ENCODE results near the gene DSCAML1. TPM values are rescaled to one million over a fixed set of nuclear protein-coding genes. Genes with fewer than 3 reads are reported as not detected.
A peak's percentile ranks its signal among the peaks of the same experiment; 100 is the strongest.

DSCAML1 gene, protein sequence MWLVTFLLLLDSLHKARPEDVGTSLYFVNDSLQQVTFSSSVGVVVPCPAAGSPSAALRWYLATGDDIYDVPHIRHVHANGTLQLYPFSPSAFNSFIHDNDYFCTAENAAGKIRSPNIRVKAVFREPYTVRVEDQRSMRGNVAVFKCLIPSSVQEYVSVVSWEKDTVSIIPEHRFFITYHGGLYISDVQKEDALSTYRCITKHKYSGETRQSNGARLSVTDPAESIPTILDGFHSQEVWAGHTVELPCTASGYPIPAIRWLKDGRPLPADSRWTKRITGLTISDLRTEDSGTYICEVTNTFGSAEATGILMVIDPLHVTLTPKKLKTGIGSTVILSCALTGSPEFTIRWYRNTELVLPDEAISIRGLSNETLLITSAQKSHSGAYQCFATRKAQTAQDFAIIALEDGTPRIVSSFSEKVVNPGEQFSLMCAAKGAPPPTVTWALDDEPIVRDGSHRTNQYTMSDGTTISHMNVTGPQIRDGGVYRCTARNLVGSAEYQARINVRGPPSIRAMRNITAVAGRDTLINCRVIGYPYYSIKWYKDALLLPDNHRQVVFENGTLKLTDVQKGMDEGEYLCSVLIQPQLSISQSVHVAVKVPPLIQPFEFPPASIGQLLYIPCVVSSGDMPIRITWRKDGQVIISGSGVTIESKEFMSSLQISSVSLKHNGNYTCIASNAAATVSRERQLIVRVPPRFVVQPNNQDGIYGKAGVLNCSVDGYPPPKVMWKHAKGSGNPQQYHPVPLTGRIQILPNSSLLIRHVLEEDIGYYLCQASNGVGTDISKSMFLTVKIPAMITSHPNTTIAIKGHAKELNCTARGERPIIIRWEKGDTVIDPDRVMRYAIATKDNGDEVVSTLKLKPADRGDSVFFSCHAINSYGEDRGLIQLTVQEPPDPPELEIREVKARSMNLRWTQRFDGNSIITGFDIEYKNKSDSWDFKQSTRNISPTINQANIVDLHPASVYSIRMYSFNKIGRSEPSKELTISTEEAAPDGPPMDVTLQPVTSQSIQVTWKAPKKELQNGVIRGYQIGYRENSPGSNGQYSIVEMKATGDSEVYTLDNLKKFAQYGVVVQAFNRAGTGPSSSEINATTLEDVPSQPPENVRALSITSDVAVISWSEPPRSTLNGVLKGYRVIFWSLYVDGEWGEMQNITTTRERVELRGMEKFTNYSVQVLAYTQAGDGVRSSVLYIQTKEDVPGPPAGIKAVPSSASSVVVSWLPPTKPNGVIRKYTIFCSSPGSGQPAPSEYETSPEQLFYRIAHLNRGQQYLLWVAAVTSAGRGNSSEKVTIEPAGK (N-terminal part only)
- 1 to 10 TPM; 2.9 to 5.8 (median 3.3) TPM for total RNA-seq

DNA sequence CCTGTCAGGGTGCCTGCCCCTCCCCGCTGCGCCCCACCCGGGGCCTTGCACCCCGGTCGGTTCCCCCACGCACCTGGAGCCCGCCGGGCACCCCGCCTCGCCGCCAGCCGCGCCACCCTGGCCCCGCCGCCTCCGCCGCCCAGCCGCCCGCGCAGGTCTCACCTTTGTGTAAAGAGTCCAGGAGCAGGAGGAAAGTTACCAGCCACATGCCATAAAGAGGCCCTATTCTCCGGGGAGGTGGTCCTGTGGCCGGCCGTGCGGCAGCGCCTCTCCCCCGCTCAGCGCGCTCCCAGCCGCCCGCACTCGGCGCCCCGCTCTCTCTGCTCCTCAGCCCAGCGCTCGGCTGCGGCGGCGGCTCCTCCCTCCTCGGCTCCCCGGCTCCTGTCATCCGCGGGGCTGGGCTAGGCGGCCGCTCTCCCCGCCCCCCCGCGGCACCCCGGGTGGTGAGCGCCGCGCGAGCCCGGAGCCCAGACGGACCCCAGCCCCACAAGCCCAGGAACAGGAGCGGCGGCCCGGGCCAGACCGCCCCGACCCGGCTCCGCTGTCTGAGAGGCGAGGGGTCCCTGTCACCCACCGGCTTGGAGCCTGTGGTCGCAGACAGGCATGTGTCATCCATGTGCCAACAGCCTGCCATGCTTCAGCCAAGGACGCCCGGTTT is at the start of gene DSCAML1:
TSS of gene DSCAML1 (minus strand) at position 345 of the 658 bp plus-strand sequence. CDS start at position 208, 137 bp downstream.
- in situ Hi-C loops (cut with MboI; ENCODE audit: low pct_ligation_motif_present in 1 of 4, low pct_unique_long_range_greater_than_20kb in 1 of 4, low sequenced_read_pairs in 3 of 4) (loop anchor here in 1 of 4 donors (25.0 kb wide), 1 partner anchor 360 kb away; no protein-coding TSS in a partner anchor), intact Hi-C loops (cut with DNase I; ENCODE audit: low total_unique reads) (no loop called here)
- peak within 1 kb of the TSS in 3 of 4 donors; percentile 27 to 50 (median 41) for H3K4me3 ChIP-seq
- H3K36me3 ChIP-seq: no peaks in the 10 kb centered on the region
- peaks cover 9 to 21% (median 16%) of the 10 kb centered on the region in 4 donors for H3K4me1 ChIP-seq
- TF ChIP-seq POLR2A (IDR thresholded peaks at IDR 0.05): no peak
- TF ChIP-seq, protein P1, sequence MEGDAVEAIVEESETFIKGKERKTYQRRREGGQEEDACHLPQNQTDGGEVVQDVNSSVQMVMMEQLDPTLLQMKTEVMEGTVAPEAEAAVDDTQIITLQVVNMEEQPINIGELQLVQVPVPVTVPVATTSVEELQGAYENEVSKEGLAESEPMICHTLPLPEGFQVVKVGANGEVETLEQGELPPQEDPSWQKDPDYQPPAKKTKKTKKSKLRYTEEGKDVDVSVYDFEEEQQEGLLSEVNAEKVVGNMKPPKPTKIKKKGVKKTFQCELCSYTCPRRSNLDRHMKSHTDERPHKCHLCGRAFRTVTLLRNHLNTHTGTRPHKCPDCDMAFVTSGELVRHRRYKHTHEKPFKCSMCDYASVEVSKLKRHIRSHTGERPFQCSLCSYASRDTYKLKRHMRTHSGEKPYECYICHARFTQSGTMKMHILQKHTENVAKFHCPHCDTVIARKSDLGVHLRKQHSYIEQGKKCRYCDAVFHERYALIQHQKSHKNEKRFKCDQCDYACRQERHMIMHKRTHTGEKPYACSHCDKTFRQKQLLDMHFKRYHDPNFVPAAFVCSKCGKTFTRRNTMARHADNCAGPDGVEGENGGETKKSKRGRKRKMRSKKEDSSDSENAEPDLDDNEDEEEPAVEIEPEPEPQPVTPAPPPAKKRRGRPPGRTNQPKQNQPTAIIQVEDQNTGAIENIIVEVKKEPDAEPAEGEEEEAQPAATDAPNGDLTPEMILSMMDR (IDR thresholded peaks at IDR 0.05): no peak
- no peak for TF ChIP-seq EP300 (IDR thresholded peaks at IDR 0.05; ENCODE audit: low read depth)
- no peak for TF ChIP-seq POLR2AphosphoS5 (IDR thresholded peaks at IDR 0.05)
- peak within 1 kb of the TSS in 1 of 4 donors; percentile 14 for H3K27ac ChIP-seq
- no peaks in the 10 kb centered on the region for H3K9me3 ChIP-seq
- peaks cover 51% of the 10 kb centered on the region for H3K27me3 ChIP-seq
- WGBS, 2 donors (ENCODE audit: low coverage in 1 of 2): 4% methylated on average over 16 of the region's 66 CpGs; no CpG with 5 or more reads in 1 of the 2 donors
- no peak for DNase-seq

DNA sequence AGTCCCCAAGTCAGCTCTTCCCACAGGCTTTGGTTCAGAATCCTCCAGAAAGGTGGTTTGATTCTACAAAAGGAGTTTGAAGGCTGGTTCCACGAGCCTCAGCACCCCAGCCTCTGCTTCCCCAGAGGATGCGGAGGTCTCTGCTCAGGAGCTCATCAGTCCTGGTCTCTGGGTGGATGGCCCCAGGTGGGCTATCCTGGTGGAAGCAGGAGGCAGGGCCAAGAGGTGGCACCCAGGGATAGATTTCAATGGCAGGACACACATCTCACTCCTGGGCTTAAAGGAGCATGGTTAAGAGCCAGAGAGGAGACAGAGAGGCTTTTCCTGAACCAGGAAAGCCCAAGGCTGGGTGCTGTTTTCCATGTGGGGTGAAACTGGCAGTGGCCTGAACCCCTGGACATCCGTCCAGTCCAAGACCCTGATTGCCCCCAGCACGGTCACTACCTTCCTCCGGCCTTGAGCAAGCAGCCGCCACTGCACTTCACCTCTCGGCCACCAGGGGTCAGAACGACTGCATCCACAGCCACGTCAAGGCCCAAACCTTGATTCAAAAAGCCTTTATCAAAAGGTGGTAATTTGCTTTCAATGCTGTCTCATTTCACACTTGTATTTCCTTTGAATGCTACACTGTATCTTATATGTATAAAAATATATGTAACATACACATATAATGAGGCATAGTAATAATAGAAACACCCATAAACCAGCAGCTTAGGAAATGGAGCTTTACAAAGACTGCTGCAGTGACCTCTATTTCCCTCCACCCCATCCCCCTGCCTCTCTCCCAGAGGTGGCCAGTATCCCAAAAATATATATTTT is 46.9 kb upstream of the DSCAML1 start:
- TF ChIP-seq EP300 (IDR thresholded peaks at IDR 0.05; ENCODE audit: low read depth): no peak
- TF ChIP-seq, protein P1 (IDR thresholded peaks at IDR 0.05): peak; percentile 97 to 100 (median 99)
- in situ Hi-C loops (cut with MboI; ENCODE audit: low pct_ligation_motif_present in 1 of 4, low pct_unique_long_range_greater_than_20kb in 1 of 4, low sequenced_read_pairs in 3 of 4) (loop anchor here (5.0 to 10.0 kb wide), 4 partner anchors 98 to 211 kb away; no protein-coding TSS in a partner anchor), intact Hi-C loops (cut with DNase I; ENCODE audit: low total_unique reads) (loop anchor here (2.0 to 5.0 kb wide), 2 partner anchors 58 to 103 kb away; no protein-coding TSS in a partner anchor)
- DNase-seq: peak; percentile 84
- Histone ChIP-seq H3K27me3 (no peaks in the 10 kb centered on the region), H3K36me3 (no peaks in the 10 kb centered on the region), H3K27ac (no peak overlapping the region), H3K4me1 (peaks cover 0 to 12% (median 0%) of the 10 kb centered on the region in 4 donors), H3K4me3 (no peak overlapping the region), H3K9me3 (no peaks in the 10 kb centered on the region)
- WGBS, 2 donors (ENCODE audit: low coverage in 1 of 2): 0 to 24% methylated on average over 5 to 9 of the region's 9 CpGs

DNA sequence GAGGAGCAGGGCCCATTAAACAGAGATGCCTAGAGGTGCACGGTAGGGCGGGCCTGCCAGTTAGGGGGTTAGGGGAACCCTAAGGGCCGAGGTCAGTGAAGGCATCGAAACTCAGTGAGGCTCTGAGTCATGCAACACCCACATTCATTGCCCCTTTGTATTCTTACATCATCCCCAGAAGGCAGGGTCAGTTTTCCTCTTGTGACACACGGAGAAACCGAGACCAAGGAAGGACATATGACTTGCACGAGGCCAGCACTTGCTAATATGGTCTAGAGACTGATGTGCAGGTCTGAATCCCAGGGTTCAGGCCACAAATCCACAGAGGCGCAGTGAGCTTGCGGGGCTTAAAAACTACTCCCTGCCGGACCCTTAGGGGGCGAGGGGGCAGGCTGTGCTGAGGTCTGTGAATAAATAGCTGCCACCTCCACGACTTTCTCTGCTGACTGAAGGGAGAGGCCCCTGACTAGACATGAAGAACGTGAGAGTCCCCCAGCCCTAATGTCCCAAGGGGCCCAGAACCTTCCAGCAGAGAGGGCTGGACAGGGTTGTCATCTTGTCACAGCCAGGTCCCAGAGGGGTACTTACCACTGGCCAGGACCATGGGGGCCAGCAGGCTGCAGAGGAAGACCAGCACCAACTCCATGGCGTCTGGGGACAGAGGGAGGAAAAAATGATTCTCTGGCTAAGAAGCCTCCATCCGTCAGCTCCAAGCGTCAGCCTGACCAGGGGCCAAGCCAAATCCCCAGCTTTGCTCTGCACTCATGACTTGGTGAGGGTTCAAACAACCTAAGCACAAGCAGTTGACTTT is 45.3 kb upstream of the DSCAML1 start:
- WGBS, 2 donors (ENCODE audit: low coverage in 1 of 2): 80 to 94% methylated on average over 2 to 16 of the region's 16 CpGs
- DNase-seq: no peak
- TF ChIP-seq POLR2AphosphoS5 (IDR thresholded peaks at IDR 0.05) (no peak), EP300 (IDR thresholded peaks at IDR 0.05; ENCODE audit: low read depth) (no peak), POLR2A (IDR thresholded peaks at IDR 0.05) (no peak)
- TF ChIP-seq, protein P1 (IDR thresholded peaks at IDR 0.05): no peak
- Histone ChIP-seq H3K9me3 (no peaks in the 10 kb centered on the region), H3K4me1 (peaks cover 0 to 12% (median 0%) of the 10 kb centered on the region in 4 donors), H3K36me3 (no peaks in the 10 kb centered on the region), H3K27ac (peak overlapping the region in 2 of 4 donors; percentile 3 to 20), H3K4me3 (no peak overlapping the region), H3K27me3 (no peaks in the 10 kb centered on the region)
- intact Hi-C loops (cut with DNase I; ENCODE audit: low total_unique reads): loop anchor here (5.0 kb wide), 1 partner anchor 60 kb away; no protein-coding TSS in a partner anchor
- in situ Hi-C loops (cut with MboI; ENCODE audit: low pct_ligation_motif_present in 1 of 4, low pct_unique_long_range_greater_than_20kb in 1 of 4, low sequenced_read_pairs in 3 of 4): loop anchor here (5.0 to 10.0 kb wide), 4 partner anchors 100 to 212 kb away; no protein-coding TSS in a partner anchor
